Aorta (tissue), 5 donors: ENCODE measurements around the gene RBBP8NL. TPM values are rescaled to one million over a fixed set of nuclear protein-coding genes. Genes with fewer than 3 reads are reported as not detected.

Source experiments
- ATAC-seq: fragments of 200-7000 bp; cut with Tn5 transposase; one replicate; pipeline ENCODE4 v1.9.1; 2022; ENCODE audit warnings: moderate library complexity; ENCODE audit not compliant: low FRiP score
- DNase-seq, 2 donors: peaks; one replicate each; pipeline ENCODE4 v3.0.0-alpha.2; 2020
- H3K27ac ChIP-seq, 2 donors: one replicate each; pipeline ENCODE4 v1.5.1; 2013; ENCODE audit warnings: low read length in 2 of 2, mild to moderate bottlenecking in 2 of 2, moderate library complexity in 2 of 2, control low read depth in 1 of 2, inconsistent platforms in 1 of 2, low read depth in 1 of 2
- H3K27me3 ChIP-seq, 2 donors: one replicate each; pipeline ENCODE4 v1.6.1; 2013; ENCODE audit warnings: control low read depth in 1 of 2, low read length in 1 of 2, mild to moderate bottlenecking in 1 of 2, moderate library complexity in 1 of 2; ENCODE audit not compliant: insufficient read depth in 2 of 2, control insufficient read depth in 1 of 2
- H3K36me3 ChIP-seq, 2 donors: one replicate each; pipeline ENCODE4 v1.6.1; 2013; ENCODE audit warnings: control low read depth in 1 of 2, low read length in 1 of 2, mild to moderate bottlenecking in 1 of 2; ENCODE audit not compliant: insufficient read depth in 2 of 2, control insufficient read depth in 1 of 2
- H3K4me1 ChIP-seq, 2 donors: one replicate each; pipeline ENCODE4 v1.6.1; 2013; ENCODE audit warnings: low read length in 2 of 2, control low read depth in 1 of 2, mild to moderate bottlenecking in 1 of 2, moderate library complexity in 1 of 2; ENCODE audit not compliant: insufficient read depth in 2 of 2, control insufficient read depth in 1 of 2
- H3K4me3 ChIP-seq, 2 donors: one replicate each; pipeline ENCODE4 v1.5.1; 2013; ENCODE audit warnings: low read length in 2 of 2, control low read depth in 1 of 2, mild to moderate bottlenecking in 1 of 2
- H3K9me3 ChIP-seq: one replicate; pipeline ENCODE4 v1.6.1; 2013; ENCODE audit warnings: mild to moderate bottlenecking, low read length; ENCODE audit not compliant: control insufficient read depth
- WGBS, 2 donors: extraction: QIAGEN DNeasy Blood & Tissue Kit; methylation state at CpG; one replicate each; pipeline ENCODE4 v1.1.7; 2013; 5-methylcytosine and 5-hydroxymethylcytosine counted together
- intact Hi-C, 2 donors: fragments of 100-400 bp; cut with DNase I; formaldehyde crosslinking; loops; one replicate each; pipeline versions ENCODE4 v1.14.2 to v1.15.0; 2022
- polyA plus RNA-seq, 2 donors: library from polyadenylated mRNA; stranded (reverse); fragments of 200-250 nt; gene quantifications; one replicate each; pipeline ENCODE4 v1.2.3, GENCODE V29; 2013
- total RNA-seq, 2 donors: library from RNA; stranded (reverse); fragmentation: NEBNext Ultra II Directional; extraction: Animal tissue kit (Norgen Biotek cat#: 25700); gene quantifications; one replicate each; pipeline ENCODE4 v1.2.1, GENCODE V29; 2021
- donor health status: healthy with polysubstance abuse.
- donor health status: Bipolar disorder and iron deficiency.
- donor health status: DM: no; HTN: no; CAD: no.
- donor health status: DM: no; HTN: no; CAD: no.
- donor health status: DM: yes; HTN: yes; CAD: no.

RBBP8NL gene
- total and polyA plus RNA-seq, 4 donors: 1.6 TPM; not detected in 3

- intact Hi-C loops: no loop called here
- WGBS, 2 donors: 83 to 91% methylated on average over 14 of the region's 14 CpGs
- no peaks in the 10 kb centered on the region for H3K4me1 ChIP-seq
- ATAC-seq: no peak
- H3K27me3 ChIP-seq: no peaks in the 10 kb centered on the region
- DNase-seq: no peak
- H3K9me3 ChIP-seq: no peaks in the 10 kb centered on the region
- H3K27ac ChIP-seq: no peak overlapping the region
- no peak overlapping the region for H3K4me3 ChIP-seq
- H3K36me3 ChIP-seq: no peaks in the 10 kb centered on the region
Observed at GRCh38 chr20:62448788-62449187, 21.4 kb upstream of the RBBP8NL start.

GRCh38 chr20:62448038-62448437 lies 20.7 kb upstream of the RBBP8NL start:
- no peak overlapping the region for H3K4me3 ChIP-seq
- no peaks in the 10 kb centered on the region for H3K36me3 ChIP-seq
- H3K9me3 ChIP-seq: no peaks in the 10 kb centered on the region
- H3K4me1 ChIP-seq: no peaks in the 10 kb centered on the region
- ATAC-seq (no peak), DNase-seq (no peak)
- no peak overlapping the region for H3K27ac ChIP-seq
- intact Hi-C loops: no loop called here
- no peaks in the 10 kb centered on the region for H3K27me3 ChIP-seq
- WGBS, 2 donors: 87 to 88% methylated on average over 10 of the region's 10 CpGs

- Histone ChIP-seq H3K4me1 (no peaks in the 10 kb centered on the region), H3K9me3 (no peaks in the 10 kb centered on the region), H3K36me3 (no peaks in the 10 kb centered on the region), H3K27ac (no peak overlapping the region), H3K27me3 (no peaks in the 10 kb centered on the region), H3K4me3 (no peak overlapping the region)
- intact Hi-C loops: no loop called here
- ATAC-seq (no peak), DNase-seq (no peak)
- WGBS, 2 donors: 88 to 90% methylated on average over 43 to 44 of the region's 44 CpGs
Observed at GRCh38 chr20:62446888-62447869, 19.8 kb upstream of the RBBP8NL start.

- intact Hi-C loops: no loop called here
- H3K9me3 ChIP-seq: no peaks in the 10 kb centered on the region
- H3K4me1 ChIP-seq: no peaks in the 10 kb centered on the region
- no peak overlapping the region for H3K4me3 ChIP-seq
- WGBS, 2 donors: 46 to 51% methylated on average over 11 to 12 of the region's 12 CpGs
- H3K27ac ChIP-seq: no peak overlapping the region
- no peaks in the 10 kb centered on the region for H3K36me3 ChIP-seq
- H3K27me3 ChIP-seq: no peaks in the 10 kb centered on the region
- DNase-seq (no peak), ATAC-seq (no peak)
Observed at GRCh38 chr20:62446481-62446880, 19.1 kb upstream of the RBBP8NL start.

GRCh38 chr20:62445553-62446340 lies 18.4 kb upstream of the RBBP8NL start:
- ATAC-seq (no peak), DNase-seq (no peak)
- H3K36me3 ChIP-seq: no peaks in the 10 kb centered on the region
- H3K27ac ChIP-seq: no peak overlapping the region
- H3K9me3 ChIP-seq: no peaks in the 10 kb centered on the region
- no peak overlapping the region for H3K4me3 ChIP-seq
- no peaks in the 10 kb centered on the region for H3K4me1 ChIP-seq
- 89 to 91% methylated on average over 28 to 36 of the region's 36 CpGs for WGBS, 2 donors
- intact Hi-C loops: no loop called here
- H3K27me3 ChIP-seq: no peaks in the 10 kb centered on the region

- H3K4me3 ChIP-seq: no peak overlapping the region
- intact Hi-C loops: no loop called here
- no peaks in the 10 kb centered on the region for H3K36me3 ChIP-seq
- H3K27ac ChIP-seq: no peak overlapping the region
- no peaks in the 10 kb centered on the region for H3K4me1 ChIP-seq
- ATAC-seq: no peak
- H3K9me3 ChIP-seq: no peaks in the 10 kb centered on the region
- WGBS, 2 donors: 94 to 97% methylated on average over 6 of the region's 6 CpGs
- H3K27me3 ChIP-seq: no peaks in the 10 kb centered on the region
- no peak for DNase-seq
Observed at GRCh38 chr20:62444286-62444685, 16.9 kb upstream of the RBBP8NL start.

GRCh38 chr20:62441987-62442539 lies 14.7 kb upstream of the RBBP8NL start:
- Histone ChIP-seq H3K4me3 (no peak overlapping the region), H3K27me3 (no peaks in the 10 kb centered on the region), H3K4me1 (no peaks in the 10 kb centered on the region), H3K9me3 (no peaks in the 10 kb centered on the region), H3K36me3 (no peaks in the 10 kb centered on the region), H3K27ac (no peak overlapping the region)
- intact Hi-C loops: no loop called here
- no peak for DNase-seq
- 89% methylated on average over 16 of the region's 16 CpGs for WGBS, 2 donors
- ATAC-seq: no peak

GRCh38 chr20:62439218-62439617 lies 11.9 kb upstream of the RBBP8NL start:
- H3K27ac ChIP-seq: no peak overlapping the region
- H3K4me1 ChIP-seq: no peaks in the 10 kb centered on the region
- WGBS, 2 donors: 82 to 93% methylated on average over 5 of the region's 5 CpGs
- no peaks in the 10 kb centered on the region for H3K27me3 ChIP-seq
- intact Hi-C loops: no loop called here
- H3K36me3 ChIP-seq: no peaks in the 10 kb centered on the region
- no peaks in the 10 kb centered on the region for H3K9me3 ChIP-seq
- H3K4me3 ChIP-seq: no peak overlapping the region
- no peak for ATAC-seq
- DNase-seq: no peak
